Stimulated activated CD4-positive, alpha-beta T cell treated with anti-CD3 and anti-CD28 coated beads, Interleukin-1b, Interleukin-23, amount 100 ng/mL, for 1 hour (primary cell): ENCODE data around the gene POU6F2.
"Not testable (repeated sequence)": the region's sequence is repeated elsewhere in the genome, so short reads cannot be mapped to it uniquely, and the experiment has no call there.

ENCODE experiments used
- DNase-seq, 2 donors: peaks; one replicate each; pipeline ENCODE4 v3.0.0-alpha.2; 2020; ENCODE audit warnings: low read depth in 2 of 2

POU6F2 gene

GRCh38 chr7:39355664-39356063, 378.0 kb downstream of the POU6F2 start:
- DNase-seq, result no peak

- DNase-seq, result no peak
Observed at GRCh38 chr7:39356172-39356925, 378.6 kb downstream of the POU6F2 start.

- DNase-seq, result no peak
Observed at GRCh38 chr7:39357648-39358047, 379.9 kb downstream of the POU6F2 start.

GRCh38 chr7:39360038-39360437, 382.3 kb downstream of the POU6F2 start:
- no peak for DNase-seq

- no peak for DNase-seq
Observed at GRCh38 chr7:39360766-39361165, 383.1 kb downstream of the POU6F2 start.

GRCh38 chr7:39365751-39366295, 388.1 kb downstream of the POU6F2 start:
- no peak for DNase-seq

GRCh38 chr7:39367451-39367850, 389.7 kb downstream of the POU6F2 start:
- DNase-seq, result no peak

GRCh38 chr7:39367943-39368342, 390.2 kb downstream of the POU6F2 start:
- no peak for DNase-seq

GRCh38 chr7:39372383-39372782, 394.7 kb downstream of the POU6F2 start:
- no peak for DNase-seq

GRCh38 chr7:39374436-39375040, 396.8 kb downstream of the POU6F2 start:
- DNase-seq, result no peak

- DNase-seq, result no peak
Observed at GRCh38 chr7:39375047-39375873, 397.6 kb downstream of the POU6F2 start.

- no peak for DNase-seq
Observed at GRCh38 chr7:39375874-39376190, 398.1 kb downstream of the POU6F2 start.

GRCh38 chr7:39376881-39377280, 399.2 kb downstream of the POU6F2 start:
- not testable (repeated sequence) for DNase-seq

- DNase-seq, result no peak
Observed at GRCh38 chr7:39379416-39379815, 401.7 kb downstream of the POU6F2 start.

- no peak for DNase-seq
Observed at GRCh38 chr7:39383136-39383535, 405.4 kb downstream of the POU6F2 start.

- DNase-seq, result no peak
Observed at GRCh38 chr7:39384386-39384785, 406.7 kb downstream of the POU6F2 start.

- no peak for DNase-seq
Observed at GRCh38 chr7:39386718-39387117, 409.0 kb downstream of the POU6F2 start.

- DNase-seq, result no peak
Observed at GRCh38 chr7:39392151-39392550, 414.4 kb downstream of the POU6F2 start.

- no peak for DNase-seq
Observed at GRCh38 chr7:39394105-39394680, 416.5 kb downstream of the POU6F2 start.

- no peak for DNase-seq
Observed at GRCh38 chr7:39399458-39399857, 421.7 kb downstream of the POU6F2 start.

GRCh38 chr7:39399986-39400385, 422.3 kb downstream of the POU6F2 start:
- no peak for DNase-seq

- no peak for DNase-seq
Observed at GRCh38 chr7:39400836-39401235, 423.1 kb downstream of the POU6F2 start.
